ENCODE results near the gene IFNA8.

- no peak for TF ChIP-seq CTCF (IDR thresholded peaks at IDR 0.05; ENCODE audit: low read depth, low read length)
- no peak for TF ChIP-seq EZH2phosphoT487 (IDR thresholded peaks at IDR 0.05; ENCODE audit: low read depth)
Measured at GRCh38 chr9:21404146-21404545, 4.8 kb upstream of the IFNA8 start.

Measured in OCI-LY3 (cell line).